WTC11 (cell line): Measurements from ENCODE around the gene NRSN1.

Source experiments
- GABPB1 ChIP-seq: sonication (generic); formaldehyde crosslinking; IDR thresholded peaks from 2 replicates; pipeline ENCODE4 v1.8.1; 2023; ENCODE audit warnings: mild to moderate bottlenecking, missing genetic modification reagents
- HMGXB4 ChIP-seq: sonication (generic); formaldehyde crosslinking; IDR thresholded peaks from 2 replicates; pipeline ENCODE4 v1.8.1; 2023; ENCODE audit warnings: mild to moderate bottlenecking, moderate library complexity, missing genetic modification reagents
- NR1H2 ChIP-seq: sonication (generic); formaldehyde crosslinking; IDR thresholded peaks from 2 replicates; pipeline ENCODE4 v1.9.0; 2021; ENCODE audit warnings: mild to moderate bottlenecking, moderate library complexity, missing genetic modification reagents
- ZBTB21 ChIP-seq: sonication (generic); formaldehyde crosslinking; IDR thresholded peaks from 2 replicates; pipeline ENCODE4 v1.8.1; 2023; ENCODE audit warnings: mild to moderate bottlenecking, missing genetic modification reagents, borderline replicate concordance
- TF ChIP-seq, protein P1 (sequence below): sonication (generic); formaldehyde crosslinking; IDR thresholded peaks from 2 replicates; pipeline ENCODE4 v1.8.1; 2023; ENCODE audit warnings: mild to moderate bottlenecking, missing genetic modification reagents
- TF ChIP-seq, protein P2 (sequence below): sonication (generic); formaldehyde crosslinking; IDR thresholded peaks from 2 replicates; pipeline ENCODE4 v1.8.0; 2022; ENCODE audit warnings: mild to moderate bottlenecking, missing genetic modification reagents
- TF ChIP-seq, protein P3 (sequence below): sonication (generic); formaldehyde crosslinking; IDR thresholded peaks from 2 replicates; pipeline ENCODE4 v1.8.0; 2022; ENCODE audit warnings: mild to moderate bottlenecking, missing genetic modification reagents
- TF ChIP-seq, protein P4 (sequence below): fragments of 200-600 bp; IDR thresholded peaks from 2 replicates; pipeline ENCODE4 v1.8.0; 2022; ENCODE audit warnings: antibody characterized with exemption
- TF ChIP-seq, protein P5 (sequence below): fragments of 250-450 bp; sonication (Bioruptor Pico); IDR thresholded peaks from 2 replicates; pipeline ENCODE4 v2.1.2; 2022; ENCODE audit warnings: mild to moderate bottlenecking, moderate library complexity
- TF ChIP-seq, protein P6 (sequence below): sonication (generic); formaldehyde crosslinking; IDR thresholded peaks from 2 replicates; pipeline ENCODE4 v1.8.1; 2022; ENCODE audit warnings: mild to moderate bottlenecking, missing genetic modification reagents, moderate library complexity, borderline replicate concordance

GRCh38 chr6:24092407-24092806 is 33.6 kb upstream of the NRSN1 start:
- TF ChIP-seq, protein P1, sequence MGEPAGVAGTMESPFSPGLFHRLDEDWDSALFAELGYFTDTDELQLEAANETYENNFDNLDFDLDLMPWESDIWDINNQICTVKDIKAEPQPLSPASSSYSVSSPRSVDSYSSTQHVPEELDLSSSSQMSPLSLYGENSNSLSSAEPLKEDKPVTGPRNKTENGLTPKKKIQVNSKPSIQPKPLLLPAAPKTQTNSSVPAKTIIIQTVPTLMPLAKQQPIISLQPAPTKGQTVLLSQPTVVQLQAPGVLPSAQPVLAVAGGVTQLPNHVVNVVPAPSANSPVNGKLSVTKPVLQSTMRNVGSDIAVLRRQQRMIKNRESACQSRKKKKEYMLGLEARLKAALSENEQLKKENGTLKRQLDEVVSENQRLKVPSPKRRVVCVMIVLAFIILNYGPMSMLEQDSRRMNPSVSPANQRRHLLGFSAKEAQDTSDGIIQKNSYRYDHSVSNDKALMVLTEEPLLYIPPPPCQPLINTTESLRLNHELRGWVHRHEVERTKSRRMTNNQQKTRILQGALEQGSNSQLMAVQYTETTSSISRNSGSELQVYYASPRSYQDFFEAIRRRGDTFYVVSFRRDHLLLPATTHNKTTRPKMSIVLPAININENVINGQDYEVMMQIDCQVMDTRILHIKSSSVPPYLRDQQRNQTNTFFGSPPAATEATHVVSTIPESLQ (CRISPR knock-in tag): no peak
- TF ChIP-seq, protein P2, sequence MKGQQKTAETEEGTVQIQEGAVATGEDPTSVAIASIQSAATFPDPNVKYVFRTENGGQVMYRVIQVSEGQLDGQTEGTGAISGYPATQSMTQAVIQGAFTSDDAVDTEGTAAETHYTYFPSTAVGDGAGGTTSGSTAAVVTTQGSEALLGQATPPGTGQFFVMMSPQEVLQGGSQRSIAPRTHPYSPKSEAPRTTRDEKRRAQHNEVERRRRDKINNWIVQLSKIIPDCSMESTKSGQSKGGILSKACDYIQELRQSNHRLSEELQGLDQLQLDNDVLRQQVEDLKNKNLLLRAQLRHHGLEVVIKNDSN: no peak
- TF ChIP-seq, protein P3, sequence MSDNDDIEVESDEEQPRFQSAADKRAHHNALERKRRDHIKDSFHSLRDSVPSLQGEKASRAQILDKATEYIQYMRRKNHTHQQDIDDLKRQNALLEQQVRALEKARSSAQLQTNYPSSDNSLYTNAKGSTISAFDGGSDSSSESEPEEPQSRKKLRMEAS: no peak
- TF ChIP-seq, protein P4, sequence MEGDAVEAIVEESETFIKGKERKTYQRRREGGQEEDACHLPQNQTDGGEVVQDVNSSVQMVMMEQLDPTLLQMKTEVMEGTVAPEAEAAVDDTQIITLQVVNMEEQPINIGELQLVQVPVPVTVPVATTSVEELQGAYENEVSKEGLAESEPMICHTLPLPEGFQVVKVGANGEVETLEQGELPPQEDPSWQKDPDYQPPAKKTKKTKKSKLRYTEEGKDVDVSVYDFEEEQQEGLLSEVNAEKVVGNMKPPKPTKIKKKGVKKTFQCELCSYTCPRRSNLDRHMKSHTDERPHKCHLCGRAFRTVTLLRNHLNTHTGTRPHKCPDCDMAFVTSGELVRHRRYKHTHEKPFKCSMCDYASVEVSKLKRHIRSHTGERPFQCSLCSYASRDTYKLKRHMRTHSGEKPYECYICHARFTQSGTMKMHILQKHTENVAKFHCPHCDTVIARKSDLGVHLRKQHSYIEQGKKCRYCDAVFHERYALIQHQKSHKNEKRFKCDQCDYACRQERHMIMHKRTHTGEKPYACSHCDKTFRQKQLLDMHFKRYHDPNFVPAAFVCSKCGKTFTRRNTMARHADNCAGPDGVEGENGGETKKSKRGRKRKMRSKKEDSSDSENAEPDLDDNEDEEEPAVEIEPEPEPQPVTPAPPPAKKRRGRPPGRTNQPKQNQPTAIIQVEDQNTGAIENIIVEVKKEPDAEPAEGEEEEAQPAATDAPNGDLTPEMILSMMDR: no peak
- TF ChIP-seq, protein P5, sequence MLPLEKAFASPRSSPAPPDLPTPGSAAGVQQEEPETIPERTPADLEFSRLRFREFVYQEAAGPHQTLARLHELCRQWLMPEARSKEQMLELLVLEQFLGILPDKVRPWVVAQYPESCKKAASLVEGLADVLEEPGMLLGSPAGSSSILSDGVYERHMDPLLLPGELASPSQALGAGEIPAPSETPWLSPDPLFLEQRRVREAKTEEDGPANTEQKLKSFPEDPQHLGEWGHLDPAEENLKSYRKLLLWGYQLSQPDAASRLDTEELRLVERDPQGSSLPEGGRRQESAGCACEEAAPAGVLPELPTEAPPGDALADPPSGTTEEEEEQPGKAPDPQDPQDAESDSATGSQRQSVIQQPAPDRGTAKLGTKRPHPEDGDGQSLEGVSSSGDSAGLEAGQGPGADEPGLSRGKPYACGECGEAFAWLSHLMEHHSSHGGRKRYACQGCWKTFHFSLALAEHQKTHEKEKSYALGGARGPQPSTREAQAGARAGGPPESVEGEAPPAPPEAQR (CRISPR knock-in tag): no peak
- TF ChIP-seq NR1H2: no peak
- TF ChIP-seq ZBTB21 (CRISPR knock-in tag): no peak
- no peak for TF ChIP-seq HMGXB4 (CRISPR knock-in tag)
- no peak for TF ChIP-seq GABPB1 (CRISPR knock-in tag)
- TF ChIP-seq, protein P6, sequence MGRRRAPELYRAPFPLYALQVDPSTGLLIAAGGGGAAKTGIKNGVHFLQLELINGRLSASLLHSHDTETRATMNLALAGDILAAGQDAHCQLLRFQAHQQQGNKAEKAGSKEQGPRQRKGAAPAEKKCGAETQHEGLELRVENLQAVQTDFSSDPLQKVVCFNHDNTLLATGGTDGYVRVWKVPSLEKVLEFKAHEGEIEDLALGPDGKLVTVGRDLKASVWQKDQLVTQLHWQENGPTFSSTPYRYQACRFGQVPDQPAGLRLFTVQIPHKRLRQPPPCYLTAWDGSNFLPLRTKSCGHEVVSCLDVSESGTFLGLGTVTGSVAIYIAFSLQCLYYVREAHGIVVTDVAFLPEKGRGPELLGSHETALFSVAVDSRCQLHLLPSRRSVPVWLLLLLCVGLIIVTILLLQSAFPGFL (CRISPR knock-in tag): no peak
